HUDEP-2 (cell line): ENCODE measurements around the gene BAHD1.
A peak's percentile ranks its signal among the peaks of the same experiment; 100 is the strongest.

Experiments used
- DNase-seq, 76 experiments: peaks; one replicate each; lab custom pipeline; 2025; ENCODE audit not compliant: unreplicated experiment in 76 of 76; lab: John Stamatoyannopoulos, UW

Gene BAHD1

DNA sequence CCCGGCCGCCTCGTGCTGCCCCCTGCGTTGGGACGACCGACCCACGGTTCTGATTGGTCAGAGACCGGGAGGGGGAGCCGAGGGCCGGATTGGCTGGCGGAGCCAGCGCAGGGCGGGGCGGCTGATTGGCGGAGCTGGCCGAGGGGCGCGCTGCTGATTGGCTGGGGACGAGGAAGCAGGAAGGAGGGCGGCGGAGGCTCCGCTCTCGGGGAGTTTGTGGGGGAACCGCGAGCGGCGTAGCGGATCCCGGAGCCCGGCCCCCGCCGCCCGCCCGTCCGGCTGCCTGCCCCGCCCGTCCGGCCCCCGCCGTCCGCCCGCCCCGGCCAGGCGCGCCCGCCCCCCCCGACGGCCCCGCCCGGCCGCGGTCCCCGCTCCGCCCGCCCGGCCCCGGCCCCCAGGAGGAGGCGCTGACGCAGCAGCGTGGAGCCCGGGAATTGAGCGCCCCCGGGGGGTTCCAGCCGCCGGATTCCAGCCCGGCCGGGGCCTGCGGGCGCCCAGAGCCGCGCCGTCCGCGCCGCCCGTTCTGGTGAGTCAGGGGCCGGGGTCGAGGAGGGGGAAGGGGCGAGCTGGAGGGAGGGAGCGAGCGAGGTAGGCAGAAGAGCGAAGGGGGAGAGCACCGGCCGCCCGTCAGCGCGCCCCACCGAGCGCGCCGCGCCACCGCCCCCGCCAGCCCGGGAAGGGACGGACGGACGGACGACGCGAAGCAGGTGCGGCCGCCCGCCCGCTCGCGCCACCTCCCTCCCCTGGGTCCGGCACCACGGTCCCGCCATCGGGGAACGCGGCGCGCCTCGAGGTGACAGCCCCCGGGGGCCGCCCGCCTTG lies at the start of gene BAHD1:
BAHD1 (plus strand) TSS at position 211 of the 822 bp plus-strand sequence. CDS start 17,512 bp downstream, outside the sequence.
- peak in 75 of 76 experiments; percentile 56 to 98 (median 93) for DNase-seq

DNA sequence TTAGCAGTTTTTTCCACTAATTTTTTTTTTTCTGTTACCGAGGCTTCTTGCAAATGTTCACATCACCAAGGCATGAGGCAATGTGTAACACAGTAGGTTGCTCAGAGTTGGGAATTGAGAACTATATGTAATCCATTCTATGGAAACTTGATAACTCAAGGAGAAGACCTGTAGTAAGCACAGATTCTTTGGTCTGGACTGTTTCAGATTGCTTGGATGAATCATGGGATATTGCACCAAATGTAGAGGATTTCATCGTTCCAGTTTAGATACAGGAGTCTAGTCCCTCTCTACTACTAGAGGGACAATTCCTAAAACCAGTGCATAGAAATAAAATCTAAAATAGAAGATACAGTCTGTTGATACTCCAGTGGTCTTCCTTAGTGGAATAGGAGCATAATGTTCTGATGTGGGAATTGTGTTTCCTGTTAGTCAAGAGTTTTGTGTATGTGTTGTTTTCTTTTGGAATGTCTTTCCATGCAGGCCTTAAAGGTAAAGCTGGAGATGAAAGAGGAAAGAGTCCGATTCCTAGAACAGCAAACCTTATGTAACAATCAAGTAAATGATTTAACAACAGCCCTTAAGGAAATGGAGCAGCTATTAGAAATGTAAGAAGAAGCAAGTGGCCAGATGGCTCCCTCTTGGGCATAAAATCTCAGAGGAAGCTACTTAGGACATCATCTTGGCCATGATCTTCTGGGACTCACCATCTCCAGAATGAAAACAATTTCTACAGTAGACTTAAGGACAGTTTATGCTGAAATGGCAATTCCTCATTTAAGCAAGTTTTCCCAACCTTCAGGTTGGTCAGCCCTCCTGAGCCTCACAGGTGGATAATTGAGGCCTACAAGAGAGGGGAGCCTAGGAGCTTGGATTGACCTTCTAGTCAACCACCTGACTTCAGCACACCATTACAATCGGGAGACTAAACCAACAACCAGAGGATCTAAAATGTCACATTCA lies 47.5 kb upstream of the BAHD1 start:
- no peak for DNase-seq

DNA sequence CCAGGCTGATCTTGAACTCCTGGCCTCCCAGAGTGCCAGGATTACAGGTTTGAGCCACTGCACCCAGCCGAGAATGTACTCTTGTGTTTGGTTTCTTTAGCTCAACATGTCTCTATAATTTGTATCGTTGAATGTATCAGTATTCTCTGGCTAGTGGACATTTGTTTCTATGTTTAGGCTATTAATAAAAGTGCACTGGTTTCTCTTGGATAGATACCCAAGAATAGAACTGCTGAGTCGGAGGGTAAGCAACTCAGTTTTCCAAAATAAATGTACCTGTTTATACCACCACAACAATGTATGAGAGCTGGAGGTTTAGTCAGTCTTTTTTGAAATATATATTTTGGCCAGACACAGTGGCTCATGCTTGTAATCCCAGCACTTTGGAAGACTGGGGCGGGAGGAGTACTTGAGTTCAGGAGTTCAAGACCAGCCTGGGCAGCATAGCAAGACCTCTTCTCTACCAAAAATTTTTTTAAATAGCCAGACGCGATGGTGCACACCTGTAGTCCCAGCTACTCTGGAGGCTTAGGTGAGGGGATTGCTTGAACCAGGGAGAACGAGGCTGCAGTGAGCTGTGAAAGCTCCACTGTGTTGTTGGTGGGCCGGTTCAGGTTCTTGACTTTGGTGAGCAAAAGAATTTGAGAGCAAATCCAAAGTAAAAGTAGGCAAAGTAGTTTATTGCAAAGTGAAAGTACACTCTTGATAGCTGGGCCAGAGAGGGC lies 42.9 kb upstream of the BAHD1 start:
- no peak for DNase-seq

DNA sequence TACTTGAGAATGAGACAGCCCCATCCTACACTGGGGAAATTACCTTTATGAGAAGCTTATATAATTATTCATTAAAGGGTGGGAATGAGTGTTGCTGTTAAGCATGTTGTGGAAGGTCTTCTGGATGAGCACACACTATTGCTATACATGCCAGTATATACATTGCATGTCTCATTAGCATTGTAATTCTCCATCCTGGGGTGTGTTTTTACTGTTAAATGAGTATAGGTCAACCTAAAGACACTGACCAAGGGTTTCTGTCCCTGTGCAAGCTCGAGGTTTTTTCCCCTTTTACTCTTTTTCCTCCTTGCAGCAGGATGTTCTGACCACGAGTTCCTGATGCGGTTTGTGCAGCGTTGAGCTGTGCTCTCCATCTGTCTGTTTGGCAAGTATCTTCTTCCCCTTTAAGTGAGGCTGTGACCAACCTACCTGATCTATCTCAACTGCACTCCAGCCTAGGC lies 42.3 kb upstream of the BAHD1 start:
- DNase-seq = peak in 5 of 76 experiments; percentile 3 to 22 (median 13)

DNA sequence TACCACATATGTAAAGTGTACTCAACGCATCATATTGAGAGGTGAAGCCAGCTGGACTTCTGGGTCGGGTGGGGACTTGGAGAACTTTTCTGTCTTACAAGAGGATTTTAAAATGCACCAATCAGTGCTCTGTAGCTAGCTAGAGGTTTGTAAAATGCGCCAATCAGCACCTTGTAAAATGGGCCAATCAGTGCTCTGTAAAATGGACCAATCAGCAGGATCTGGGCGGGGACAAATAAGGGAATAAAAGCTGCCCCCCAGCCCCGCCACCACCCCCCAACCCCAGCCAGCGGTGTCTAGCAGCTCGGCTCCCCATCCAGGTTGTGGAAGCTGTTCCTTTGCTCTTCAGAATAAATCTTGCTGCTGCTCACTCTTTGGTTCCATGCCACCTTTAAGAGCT lies 41.4 kb upstream of the BAHD1 start:
- no peak for DNase-seq

DNA sequence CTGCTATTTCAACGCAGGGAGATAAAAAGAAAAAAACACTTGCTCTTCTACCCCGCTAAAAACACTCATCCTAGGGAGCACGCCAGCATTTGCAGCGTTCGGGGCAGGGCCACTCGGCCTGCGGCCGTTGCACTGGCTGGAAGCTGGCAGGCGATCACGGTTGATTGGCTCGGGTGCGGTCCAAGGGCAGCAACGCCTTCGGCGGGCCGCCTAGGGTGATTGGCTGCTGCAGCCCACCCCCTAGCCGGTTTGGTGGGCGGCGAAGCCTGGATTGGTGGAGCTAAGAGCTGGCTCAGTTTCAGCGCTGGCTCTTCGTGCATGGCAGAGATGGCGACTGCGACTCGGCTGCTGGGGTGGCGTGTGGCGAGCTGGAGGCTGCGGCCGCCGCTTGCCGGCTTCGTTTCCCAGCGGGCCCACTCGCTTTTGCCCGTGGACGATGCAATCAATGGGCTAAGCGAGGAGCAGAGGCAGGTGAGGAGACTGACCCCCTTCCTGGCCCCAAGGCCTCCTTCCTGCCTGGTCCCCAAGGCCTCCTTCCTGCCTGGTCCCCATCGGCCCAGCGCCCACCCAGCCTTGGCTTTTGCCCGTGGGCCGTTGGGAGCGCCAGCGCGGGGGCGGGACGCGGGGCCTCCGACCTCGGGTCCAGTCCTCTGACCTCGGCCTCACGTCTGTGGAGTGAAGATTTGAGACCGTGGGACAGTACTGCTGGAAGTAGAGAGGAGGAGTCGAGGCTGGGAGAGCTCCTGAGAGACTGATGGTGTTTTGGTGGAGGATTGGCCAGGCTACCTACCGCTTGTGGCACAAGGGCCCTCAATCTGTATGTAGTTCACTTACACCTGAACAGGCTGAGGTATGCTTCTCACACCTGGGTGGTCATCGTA lies 35.0 kb upstream of the BAHD1 start, which contains the start of gene IVD:
IVD (plus strand) TSS at position 295 of the 881 bp plus-strand sequence; CDS start at position 328, 33 bp downstream.
- DNase-seq = peak in 75 of 76 experiments; percentile 47 to 97 (median 93)

DNA sequence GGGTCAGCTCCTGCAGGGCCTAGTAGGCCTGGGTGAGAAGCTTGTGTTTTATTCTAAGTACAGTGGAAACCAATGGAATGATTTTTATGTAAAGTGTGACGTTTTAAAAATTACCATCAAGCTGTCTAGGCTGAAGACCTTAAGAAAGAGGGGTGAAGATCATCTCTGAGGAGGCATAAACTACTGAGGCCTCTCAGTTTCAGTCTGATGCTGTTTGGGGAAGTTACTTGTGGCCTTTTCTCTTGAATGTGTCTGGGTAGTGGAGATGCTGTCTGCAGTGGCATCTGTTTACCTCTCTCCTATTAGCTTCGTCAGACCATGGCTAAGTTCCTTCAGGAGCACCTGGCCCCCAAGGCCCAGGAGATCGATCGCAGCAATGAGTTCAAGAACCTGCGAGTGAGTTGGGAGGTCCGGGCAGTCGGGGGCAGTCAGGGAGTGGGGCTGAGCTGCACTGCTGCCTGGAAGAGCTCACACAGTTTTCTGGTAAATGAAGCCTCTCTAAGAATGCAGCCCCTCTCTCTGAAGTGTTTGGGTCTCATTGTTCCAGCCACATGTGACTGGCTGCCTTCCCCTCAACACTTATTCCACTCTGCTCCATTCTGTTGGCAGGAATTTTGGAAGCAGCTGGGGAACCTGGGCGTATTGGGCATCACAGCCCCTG lies 33.3 kb upstream of the BAHD1 start:
- DNase-seq = no peak

DNA sequence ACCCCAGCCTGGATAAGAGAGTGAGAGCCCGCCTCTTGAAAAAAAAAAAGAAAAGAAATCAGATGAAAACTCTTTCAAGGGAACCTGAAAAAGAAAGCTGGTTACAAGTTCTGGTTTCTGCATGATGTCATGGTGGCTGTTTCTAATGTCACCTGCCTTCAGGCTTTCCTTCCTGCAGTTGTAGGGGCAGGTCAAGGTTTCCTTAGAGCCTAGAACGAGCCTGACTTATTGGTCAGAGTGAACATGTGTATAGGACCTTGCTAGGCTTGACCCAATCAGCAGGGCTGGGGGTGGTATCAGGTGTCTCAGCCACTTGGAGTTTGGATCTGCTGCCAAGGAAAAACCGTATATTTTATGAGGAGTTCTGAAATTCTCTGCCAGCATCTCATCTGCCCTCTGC lies 31.4 kb upstream of the BAHD1 start:
- no peak for DNase-seq

DNA sequence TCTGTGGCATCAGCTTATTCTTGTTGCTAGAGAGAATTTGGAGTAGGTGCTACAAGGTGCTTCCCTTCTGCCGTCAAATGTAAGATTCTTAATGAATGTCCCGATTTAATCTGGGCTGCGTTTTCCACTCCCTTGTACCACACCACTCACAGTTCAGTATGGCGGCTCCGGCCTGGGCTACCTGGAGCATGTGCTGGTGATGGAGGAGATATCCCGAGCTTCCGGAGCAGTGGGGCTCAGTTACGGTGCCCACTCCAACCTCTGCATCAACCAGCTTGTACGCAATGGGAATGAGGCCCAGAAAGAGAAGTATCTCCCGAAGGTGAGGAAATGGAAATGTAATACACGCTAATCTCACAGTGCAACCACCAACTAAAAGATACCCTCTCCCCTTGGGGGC lies 30.3 kb upstream of the BAHD1 start:
- no peak for DNase-seq

DNA sequence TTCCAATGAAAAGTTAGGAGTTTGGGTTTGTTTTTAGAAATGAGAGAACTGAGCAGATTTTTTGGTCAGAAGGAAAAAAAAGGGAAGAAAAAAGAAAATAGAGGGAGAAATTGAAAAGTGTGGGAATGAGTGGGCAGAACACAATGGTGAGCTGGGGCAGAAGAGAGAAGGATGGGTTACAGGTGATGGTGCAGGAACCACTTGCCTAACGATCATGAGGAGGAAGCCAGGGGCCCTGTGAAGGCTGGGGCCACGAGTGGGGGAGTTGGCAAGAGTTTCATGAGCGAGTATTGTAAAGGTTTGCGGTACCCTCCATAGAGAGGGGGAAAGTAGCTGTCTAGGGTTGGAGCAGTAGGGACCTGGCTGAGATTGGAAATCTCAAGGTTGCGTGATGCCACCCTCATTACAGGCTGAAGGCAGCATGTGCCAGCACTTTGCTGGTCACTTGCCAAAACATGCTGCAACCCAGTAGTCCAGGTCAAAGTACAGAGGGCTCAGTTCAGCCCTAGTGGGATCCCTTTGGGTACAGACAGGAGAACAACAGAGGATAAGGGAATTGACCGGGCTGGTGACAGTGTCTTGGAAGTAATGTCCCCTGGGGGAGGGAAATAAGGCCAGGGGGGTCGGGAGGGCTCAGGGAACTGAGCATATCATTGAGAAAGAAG lies 28.5 kb upstream of the BAHD1 start:
- DNase-seq = no peak

DNA sequence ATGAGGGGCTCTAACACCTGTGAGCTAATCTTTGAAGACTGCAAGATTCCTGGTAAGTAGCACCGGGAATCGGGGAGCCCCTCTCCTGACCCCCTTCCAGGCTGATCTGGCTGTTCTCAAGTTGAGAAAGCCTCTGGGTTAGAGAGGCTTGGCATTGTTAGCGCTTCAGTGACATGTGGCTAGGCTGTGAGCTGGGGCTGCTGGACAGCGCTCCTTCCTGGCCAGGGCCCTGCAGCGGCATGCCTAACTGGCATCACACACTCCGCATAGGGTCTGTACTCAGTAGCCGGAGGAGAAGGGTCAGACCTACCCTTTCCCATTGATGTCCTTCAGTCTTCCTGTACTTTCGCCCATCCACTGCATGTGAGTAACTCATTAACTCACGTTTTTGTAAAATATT lies 27.7 kb upstream of the BAHD1 start:
- DNase-seq = no peak

DNA sequence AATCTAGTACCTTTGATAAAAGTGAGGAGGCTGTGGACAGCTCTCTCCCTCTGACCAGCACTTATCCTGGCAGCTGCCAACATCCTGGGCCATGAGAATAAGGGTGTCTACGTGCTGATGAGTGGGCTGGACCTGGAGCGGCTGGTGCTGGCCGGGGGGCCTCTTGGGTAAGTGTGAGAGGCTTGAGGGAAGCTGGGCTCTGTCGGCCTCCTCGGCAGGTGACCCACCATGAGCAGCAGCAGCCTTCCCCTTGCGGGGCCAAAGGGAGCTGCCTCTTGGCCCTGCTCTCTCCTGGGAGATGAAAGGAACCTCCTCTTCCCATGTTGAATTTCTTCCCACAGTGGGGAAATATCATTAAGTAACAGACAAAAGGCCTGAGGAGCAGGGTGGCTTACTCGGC lies 25.9 kb upstream of the BAHD1 start:
- no peak for DNase-seq

DNA sequence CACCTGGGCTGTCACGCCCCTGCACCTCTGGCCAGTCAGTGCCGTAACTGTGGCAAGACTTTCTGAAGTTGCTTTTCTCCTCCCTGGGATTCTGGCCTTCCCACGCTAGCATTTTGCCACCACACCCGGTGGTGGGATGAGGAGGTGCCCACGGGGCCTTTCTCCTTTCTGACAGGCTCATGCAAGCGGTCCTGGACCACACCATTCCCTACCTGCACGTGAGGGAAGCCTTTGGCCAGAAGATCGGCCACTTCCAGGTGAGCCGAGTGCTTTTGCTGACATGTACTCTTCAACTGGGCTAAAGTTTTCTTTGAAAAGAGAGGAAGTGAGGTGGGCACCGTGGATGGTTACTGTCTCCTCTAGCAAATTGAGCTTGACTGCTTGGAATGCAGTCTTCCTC lies 25.5 kb upstream of the BAHD1 start:
- DNase-seq = no peak

DNA sequence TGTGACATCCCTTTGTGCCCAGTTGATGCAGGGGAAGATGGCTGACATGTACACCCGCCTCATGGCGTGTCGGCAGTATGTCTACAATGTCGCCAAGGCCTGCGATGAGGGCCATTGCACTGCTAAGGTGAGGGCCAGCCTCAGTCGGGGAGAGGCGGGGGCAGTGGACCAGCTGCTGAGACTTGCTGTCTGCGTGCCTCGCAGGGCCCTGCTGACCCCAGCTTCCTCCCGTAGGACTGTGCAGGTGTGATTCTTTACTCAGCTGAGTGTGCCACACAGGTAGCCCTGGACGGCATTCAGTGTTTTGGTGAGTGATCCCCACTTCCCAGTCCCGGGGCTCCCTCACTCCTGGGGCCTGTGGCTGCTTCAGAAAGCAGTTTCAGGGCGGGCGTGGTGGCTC lies 24.7 kb upstream of the BAHD1 start:
- no peak for DNase-seq

DNA sequence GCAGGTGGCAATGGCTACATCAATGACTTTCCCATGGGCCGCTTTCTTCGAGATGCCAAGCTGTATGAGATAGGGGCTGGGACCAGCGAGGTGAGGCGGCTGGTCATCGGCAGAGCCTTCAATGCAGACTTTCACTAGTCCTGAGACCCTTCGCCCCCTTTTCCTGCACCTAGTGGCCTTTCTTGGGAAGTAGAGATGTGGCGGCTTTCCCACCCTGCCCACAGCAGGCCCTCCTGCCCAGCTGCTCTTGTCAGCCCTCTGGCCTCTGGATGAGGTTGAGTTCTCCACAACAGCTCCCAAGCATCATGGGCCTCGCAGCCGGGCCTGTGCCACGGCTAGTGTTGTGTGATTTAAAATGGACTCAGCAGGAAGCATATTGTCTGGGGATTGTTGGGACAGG lies 22.6 kb upstream of the BAHD1 start:
- no peak for DNase-seq

DNA sequence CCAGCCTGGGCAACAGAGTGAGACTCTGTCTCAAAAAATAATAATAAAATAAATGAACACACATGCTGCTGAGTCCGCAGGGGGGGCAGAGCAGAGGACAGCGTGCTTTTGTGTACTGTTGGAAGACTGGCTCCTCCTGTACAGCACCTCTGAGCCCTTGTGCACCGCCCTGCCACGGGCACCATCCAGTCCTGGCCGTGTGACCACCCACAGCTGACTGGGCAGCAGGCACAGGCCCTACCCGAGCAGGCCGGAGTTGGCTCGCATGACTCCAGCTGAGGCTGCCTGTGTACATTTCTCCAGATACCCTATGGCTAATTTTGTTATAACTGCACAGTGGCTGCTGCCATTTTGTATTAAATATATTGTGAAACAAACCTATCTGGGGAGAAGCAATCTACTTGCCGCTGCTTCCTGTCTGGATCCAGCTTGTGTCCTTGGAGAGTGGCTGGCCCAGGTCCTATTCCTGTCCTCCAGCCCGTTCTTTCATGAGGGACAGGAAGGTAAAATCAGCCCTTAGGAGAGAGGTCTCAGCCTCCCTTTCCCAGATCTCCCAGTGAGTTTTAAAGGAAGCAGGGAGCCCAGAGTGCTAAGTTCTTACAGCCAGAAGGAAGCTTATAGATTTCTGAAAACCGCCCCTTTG lies 20.6 kb upstream of the BAHD1 start:
- no peak for DNase-seq

DNA sequence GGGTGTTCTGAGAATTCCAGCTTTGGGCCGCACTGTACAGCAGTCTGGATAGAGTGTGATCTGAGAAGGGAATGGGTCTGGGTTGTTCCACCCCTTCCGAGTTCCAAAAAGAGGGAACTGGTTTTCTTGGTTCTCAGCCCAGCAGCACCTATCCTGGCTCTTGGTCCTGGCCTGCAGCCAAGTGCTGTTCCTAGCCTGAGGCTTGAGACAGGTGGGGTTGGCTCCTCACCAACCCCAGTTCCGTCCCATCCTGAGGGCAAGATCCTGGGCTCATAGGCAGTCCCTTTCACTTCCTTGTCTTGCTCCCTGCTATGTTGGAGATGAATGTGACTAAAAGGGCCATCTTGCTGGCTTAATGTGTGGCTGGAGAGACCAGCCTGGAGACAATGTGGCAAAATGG lies 20.0 kb upstream of the BAHD1 start:
- peak in 1 of 76 experiments; percentile 23 for DNase-seq
